ENCODE data around the gene TTC28. TPM values are rescaled to one million over a fixed set of nuclear protein-coding genes. Genes with fewer than 3 reads are reported as not detected.
A peak's percentile ranks its signal among the peaks of the same experiment; 100 is the strongest.

TTC28 gene
- total and polyA plus RNA-seq, 10 of the 15 experiments (the other 5 are each of a cell fraction or from before 2014, with no cell fraction given): 0.15 to 8.4 (median 1.4) TPM

DNA sequence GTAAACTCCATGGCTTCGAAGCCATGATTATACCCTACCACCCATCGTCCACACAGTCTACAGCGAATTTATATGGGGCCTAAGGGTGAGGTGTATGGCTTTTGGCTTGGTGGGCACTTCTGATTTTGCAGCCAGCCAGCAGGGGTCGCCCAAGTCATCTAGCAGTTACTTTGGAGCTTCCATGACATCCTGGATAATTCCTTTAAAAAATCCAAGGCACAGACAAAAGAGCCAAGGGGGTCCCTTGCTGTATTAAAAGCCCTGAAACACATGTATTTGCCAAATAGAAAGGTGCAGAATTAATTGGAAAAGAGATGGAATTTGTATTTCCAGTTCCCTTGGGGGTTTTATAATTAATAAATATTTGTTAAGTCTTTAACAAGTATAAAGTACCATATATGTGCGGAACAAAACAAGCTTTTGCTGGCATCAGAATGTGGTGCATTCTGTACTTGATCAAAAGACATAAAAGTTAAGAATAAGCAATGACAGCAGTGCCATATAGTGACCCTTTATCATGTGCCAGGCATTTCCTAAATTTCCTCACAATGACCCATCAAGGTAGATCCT is 627.8 kb downstream of the TTC28 start:
- POLR2A ChIA-PET: no interaction called here
- 8% methylated on average over 5 of the region's 5 CpGs for WGBS (ENCODE audit: insufficient coverage, insufficient replicate concordance, low lambda C conversion rate, missing lambda C conversion rate)
- no peaks in the 10 kb centered on the region for H4K20me1 ChIP-seq (ENCODE audit: control insufficient read depth, insufficient read depth)
- H3K9ac ChIP-seq (ENCODE audit: control insufficient read depth, insufficient read depth, low read length): no peak overlapping the region
- no peaks in the 10 kb centered on the region for H3K79me2 ChIP-seq (ENCODE audit: control insufficient read depth, insufficient read depth, low read length)
- no peaks in the 10 kb centered on the region; a peak in 1 of 4 replicates for H3K27me3 ChIP-seq (replicated peaks in 1 of 2; ENCODE audit: control insufficient read depth in 2 of 2, insufficient read depth in 2 of 2, low read length in 1 of 2)
- no peak for DNase-seq (ENCODE audit: low read depth, low spot score)
- ATAC-seq: peak; percentile 63
- H3K9me3 ChIP-seq (replicated peaks; ENCODE audit: control insufficient read depth, insufficient read depth, low read length): no peaks in the 10 kb centered on the region
- CTCF ChIA-PET: interaction anchor here (0.6 to 5.0 kb wide), 18 partner anchors 9 to 567 kb away, joined by 3 to 45 read pairs (median 4); no protein-coding TSS in a partner anchor
- no peak overlapping the region for H3K27ac ChIP-seq (ENCODE audit: control insufficient read depth, insufficient read depth)
- H3K4me3 ChIP-seq: no peak overlapping the region
- no peak overlapping the region for H2AFZ ChIP-seq (ENCODE audit: control insufficient read depth, low read depth, low read length)
- RAD21 ChIA-PET (ENCODE audit: unreplicated experiment): interaction anchor here (1.3 to 1.6 kb wide), 2 partner anchors 542 to 544 kb away, joined by 6 read pairs; no protein-coding TSS in a partner anchor
- TF ChIP-seq RAD21 (IDR thresholded peaks at IDR 0.05; ENCODE audit: insufficient read depth, low read depth, low read length) (peak; percentile 62), YY1 (IDR thresholded peaks at IDR 0.05; ENCODE audit: low read depth, low read length) (0 out of 2 replicates have a peak, but pooled peaks have one; percentile 21), ZNF274 (IDR thresholded peaks at IDR 0.05; ENCODE audit: insufficient read depth, insufficient read length) (no peak), ZNF24 (IDR thresholded peaks at IDR 0.05) (no peak), SMC3 (IDR thresholded peaks at IDR 0.05; ENCODE audit: borderline replicate concordance, low read length) (peak; percentile 42; the same call in 1 of the 2 replicates)
- TF ChIP-seq, protein P1, sequence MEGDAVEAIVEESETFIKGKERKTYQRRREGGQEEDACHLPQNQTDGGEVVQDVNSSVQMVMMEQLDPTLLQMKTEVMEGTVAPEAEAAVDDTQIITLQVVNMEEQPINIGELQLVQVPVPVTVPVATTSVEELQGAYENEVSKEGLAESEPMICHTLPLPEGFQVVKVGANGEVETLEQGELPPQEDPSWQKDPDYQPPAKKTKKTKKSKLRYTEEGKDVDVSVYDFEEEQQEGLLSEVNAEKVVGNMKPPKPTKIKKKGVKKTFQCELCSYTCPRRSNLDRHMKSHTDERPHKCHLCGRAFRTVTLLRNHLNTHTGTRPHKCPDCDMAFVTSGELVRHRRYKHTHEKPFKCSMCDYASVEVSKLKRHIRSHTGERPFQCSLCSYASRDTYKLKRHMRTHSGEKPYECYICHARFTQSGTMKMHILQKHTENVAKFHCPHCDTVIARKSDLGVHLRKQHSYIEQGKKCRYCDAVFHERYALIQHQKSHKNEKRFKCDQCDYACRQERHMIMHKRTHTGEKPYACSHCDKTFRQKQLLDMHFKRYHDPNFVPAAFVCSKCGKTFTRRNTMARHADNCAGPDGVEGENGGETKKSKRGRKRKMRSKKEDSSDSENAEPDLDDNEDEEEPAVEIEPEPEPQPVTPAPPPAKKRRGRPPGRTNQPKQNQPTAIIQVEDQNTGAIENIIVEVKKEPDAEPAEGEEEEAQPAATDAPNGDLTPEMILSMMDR (IDR thresholded peaks at IDR 0.05 in 2 of 3, conservative IDR thresholded peaks at IDR 0.05 in 1 of 3; ENCODE audit: control insufficient read depth in 2 of 3, extremely low read depth in 1 of 3, insufficient read depth in 1 of 3, low read depth in 3 of 3, low read length in 3 of 3): peak; percentile 61 to 75 (median 63)
- FAIRE-seq: no peak
- intact Hi-C loops (cut with micrococcal nuclease; ENCODE audit: unreplicated experiment): loop anchor here (1.0 kb wide), 1 partner anchor 542 kb away; no protein-coding TSS in a partner anchor
- BruUV-seq (replicated peaks): no TSS peak
- H3K4me2 ChIP-seq (ENCODE audit: control insufficient read depth, insufficient read depth): no peak overlapping the region
- SMC1A ChIA-PET (ENCODE audit: uncharacterized antibody, unreplicated experiment): interaction anchor here (0.9 to 3.4 kb wide), 5 partner anchors 33 to 989 kb away, joined by 3 to 29 read pairs (median 5); no protein-coding TSS in a partner anchor
- no peaks in the 10 kb centered on the region for H3K4me1 ChIP-seq (ENCODE audit: control insufficient read depth, insufficient read depth, low read length)
- H3K36me3 ChIP-seq (ENCODE audit: control insufficient read depth in 2 of 2, insufficient read depth in 2 of 2, low read length in 1 of 2): no peaks in the 10 kb centered on the region
- in situ Hi-C loops (cut with MboI): loop anchor here (10.0 kb wide), 1 partner anchor 543 kb away; no protein-coding TSS in a partner anchor

Data from GM12878 (cell line).